Measurements from ENCODE around the gene MDGA2. TPM values are rescaled to one million over a fixed set of nuclear protein-coding genes. Genes with fewer than 3 reads are reported as not detected.

The MDGA2 gene
- polyA plus RNA-seq, 1 of the 3 experiments (the other 2 are of a cell fraction): not detected

GRCh38 chr14:47065326-47065725, 610.1 kb downstream of the MDGA2 start:
- POLR2A ChIA-PET: no interaction called here
- no peaks in the 10 kb centered on the region for H3K36me3 ChIP-seq (replicated peaks in 1 of 2; ENCODE audit: control insufficient read depth in 1 of 2, insufficient read depth in 2 of 2, low read length in 1 of 2)
- TF ChIP-seq RFX5 (IDR thresholded peaks at IDR 0.05; ENCODE audit: low read length) (no peak), POLR2AphosphoS5 (IDR thresholded peaks at IDR 0.05; ENCODE audit: low read depth, low read length) (no peak), MXI1 (IDR thresholded peaks at IDR 0.05; ENCODE audit: low read depth, low read length) (no peak), GATA2 (CRISPR knock-in tag; IDR thresholded peaks at IDR 0.05) (no peak), FOXM1 (IDR thresholded peaks at IDR 0.05; ENCODE audit: low read depth) (no peak), NFIC (IDR thresholded peaks at IDR 0.05; ENCODE audit: borderline replicate concordance) (no peak), TEAD4 (IDR thresholded peaks at IDR 0.05; ENCODE audit: borderline replicate concordance, insufficient read depth) (no peak), MEF2A (IDR thresholded peaks at IDR 0.05; ENCODE audit: borderline replicate concordance, low read depth) (no peak), RXRA (IDR thresholded peaks at IDR 0.05; ENCODE audit: borderline replicate concordance, low read depth) (no peak), ELF1 (IDR thresholded peaks at IDR 0.05) (no peak), GABPA (IDR thresholded peaks at IDR 0.05; ENCODE audit: low read depth) (no peak), IRF3 (IDR thresholded peaks at IDR 0.05; ENCODE audit: low read depth, low read length) (no peak)

GRCh38 chr14:47060050-47060449, 615.4 kb downstream of the MDGA2 start:
- Histone ChIP-seq H4K20me1 (ENCODE audit: insufficient read depth) (no peaks in the 10 kb centered on the region), H3K4me3 (ENCODE audit: low read depth in 2 of 2, low read length in 1 of 2) (no peak overlapping the region), H3K9ac (no peak overlapping the region), H3K9me2 (no peaks in the 10 kb centered on the region), H3K27me3 (ENCODE audit: insufficient read depth) (no peaks in the 10 kb centered on the region), H3K27ac (ENCODE audit: low read depth in 2 of 2, low read length in 1 of 2) (no peak overlapping the region), H3K4me1 (ENCODE audit: control insufficient read depth in 1 of 2, insufficient read depth in 2 of 2, low read depth in 1 of 2, low read length in 1 of 2) (no peaks in the 10 kb centered on the region), H3K9me3 (no peaks in the 10 kb centered on the region), H2AFZ (ENCODE audit: low read depth) (no peak overlapping the region), H3K4me2 (no peak overlapping the region), H3F3A (replicated peaks; ENCODE audit: insufficient read depth) (no peaks in the 10 kb centered on the region), H3K36me3 (replicated peaks in 1 of 2; ENCODE audit: control insufficient read depth in 1 of 2, insufficient read depth in 2 of 2, low read length in 1 of 2) (no peaks in the 10 kb centered on the region), H3K79me2 (ENCODE audit: insufficient read depth) (no peaks in the 10 kb centered on the region)
- no peak for TF ChIP-seq USF1 (IDR thresholded peaks at IDR 0.05; ENCODE audit: borderline replicate concordance, low read depth)
- no peak for TF ChIP-seq EP300 (IDR thresholded peaks at IDR 0.05; ENCODE audit: borderline replicate concordance in 1 of 2, low read depth in 1 of 2, low read length in 1 of 2)
- TF ChIP-seq TAF1 (IDR thresholded peaks at IDR 0.05; ENCODE audit: borderline replicate concordance, low read depth, low read length): no peak
- TF ChIP-seq MEF2A (IDR thresholded peaks at IDR 0.05; ENCODE audit: borderline replicate concordance, low read depth): no peak
- no peak for TF ChIP-seq RFX5 (IDR thresholded peaks at IDR 0.05; ENCODE audit: low read length)
- no peak for TF ChIP-seq REST (IDR thresholded peaks at IDR 0.05; ENCODE audit: low read depth, low read length)
- TF ChIP-seq YY1 (IDR thresholded peaks at IDR 0.05; ENCODE audit: low read depth): no peak
- no peak for TF ChIP-seq MAX (IDR thresholded peaks at IDR 0.05; ENCODE audit: low read depth)
- DNase-seq: no peak
- WGBS (ENCODE audit: low lambda C conversion rate): 4% methylated on average over 3 of the region's 3 CpGs
- ChIA-PET CTCF (no interaction called here), POLR2A (no interaction called here)

More at GRCh38 chr14:47065326-47065725, 610.1 kb downstream of the MDGA2 start:
- no peak for DNase-seq
- Histone ChIP-seq H3K9ac (no peak overlapping the region), H3K9me3 (no peaks in the 10 kb centered on the region), H3F3A (replicated peaks; ENCODE audit: insufficient read depth) (no peaks in the 10 kb centered on the region), H3K27me3 (ENCODE audit: insufficient read depth) (no peaks in the 10 kb centered on the region), H3K9me2 (no peaks in the 10 kb centered on the region), H3K79me2 (ENCODE audit: insufficient read depth) (no peaks in the 10 kb centered on the region), H3K27ac (ENCODE audit: low read depth in 2 of 2, low read length in 1 of 2) (no peak overlapping the region), H2AFZ (ENCODE audit: low read depth) (no peak overlapping the region), H3K4me3 (ENCODE audit: low read depth in 2 of 2, low read length in 1 of 2) (no peak overlapping the region), H4K20me1 (ENCODE audit: insufficient read depth) (no peaks in the 10 kb centered on the region), H3K4me1 (ENCODE audit: control insufficient read depth in 1 of 2, insufficient read depth in 2 of 2, low read depth in 1 of 2, low read length in 1 of 2) (no peaks in the 10 kb centered on the region), H3K4me2 (no peak overlapping the region)
- CTCF ChIA-PET: no interaction called here
- 4% methylated on average over 1 of the region's 1 CpG for WGBS (ENCODE audit: low lambda C conversion rate)

Data from SK-N-SH (cell line).